Upper lobe of left lung (tissue), 6 donors: Measurements from ENCODE around the gene DUSP6. TPM values are rescaled to one million over a fixed set of nuclear protein-coding genes. Genes with fewer than 3 reads are reported as not detected.

Experiments used
- ATAC-seq, 2 donors: fragments of 200-7000 bp; cut with Tn5 transposase; one replicate each; pipeline ENCODE4 v1.9.1; 2022; ENCODE audit warnings: mild to moderate bottlenecking in 2 of 2, moderate library complexity in 2 of 2; ENCODE audit not compliant: low FRiP score in 2 of 2
- DNase-seq, 2 donors: peaks; one replicate each; pipeline ENCODE4 v3.0.0-alpha.2; 2019 to 2020
- H3K27ac ChIP-seq, 4 donors: fragments of 200-600 bp; sonication (generic); one replicate each; pipeline ENCODE4 v1.5.1; 2016 to 2019
- H3K27me3 ChIP-seq, 4 donors: fragments of 200-600 bp; sonication (generic); one replicate each; pipeline ENCODE4 v1.5.1; 2017 to 2019
- H3K36me3 ChIP-seq, 4 donors: fragments of 200-600 bp; sonication (generic); one replicate each; pipeline ENCODE4 v1.5.1; 2016 to 2019
- H3K4me1 ChIP-seq, 4 donors: fragments of 200-600 bp; sonication (generic); one replicate each; pipeline ENCODE4 v1.5.1; 2018 to 2019
- H3K4me3 ChIP-seq, 4 donors: fragments of 200-600 bp; sonication (generic); one replicate each; pipeline ENCODE4 v1.5.1; 2017 to 2019; ENCODE audit warnings: mild to moderate bottlenecking in 2 of 4, moderate library complexity in 1 of 4
- H3K9me3 ChIP-seq, 4 donors: fragments of 200-600 bp; sonication (generic); one replicate each; pipeline ENCODE4 v1.5.1; 2018 to 2019
- CTCF ChIP-seq, 6 experiments: fragments of 450-650 bp in 4 of 6; fragments of 200-600 bp in 2 of 6; sonication (generic) in 2 of 6; IDR thresholded peaks; one replicate each; pipeline ENCODE4 v1.5.1; 2016 to 2019; ENCODE audit warnings: antibody characterized with exemption in 6 of 6
- EP300 ChIP-seq, 4 donors: sonication (generic); formaldehyde crosslinking; IDR thresholded peaks; one replicate each; pipeline ENCODE4 v1.5.1; 2017; ENCODE audit warnings: antibody characterized with exemption in 4 of 4, control low read depth in 2 of 4
- POLR2A ChIP-seq, 4 donors: fragments of 450-650 bp; IDR thresholded peaks; one replicate each; pipeline ENCODE4 v1.5.1; 2016 to 2017; ENCODE audit warnings: antibody characterized with exemption in 4 of 4, mild to moderate bottlenecking in 2 of 4
- POLR2AphosphoS5 ChIP-seq, 2 donors: sonication (generic); formaldehyde crosslinking; IDR thresholded peaks; one replicate each; pipeline ENCODE4 v1.5.1; 2017; ENCODE audit warnings: antibody characterized with exemption in 2 of 2
- WGBS, 2 donors: methylation state at CpG; one replicate each; pipeline ENCODE4 v1.1.5; 2017 to 2018; 5-methylcytosine and 5-hydroxymethylcytosine counted together
- small RNA-seq, 4 donors: library from RNA; depleted of rRNA; stranded (forward); fragments of <200 nt; gene quantifications; one replicate each; pipeline ENCODE3, GENCODE V24; 2016
- total RNA-seq, 6 donors: library from RNA; depleted of rRNA in 4 of 6; stranded (reverse); fragments of >200 nt in 4 of 6; gene quantifications; one replicate each; pipeline versions ENCODE4 v1.1.0 to v1.2.1, GENCODE V29; 2016 to 2021
- donor health status: DM: no; HTN: no; CAD: no; lungs with moderate emphysema.
- donor health status: DM: no; HTN: yes; CAD: no; lungs with severe emphysema.

DUSP6 gene
- total RNA-seq, 6 donors from 2014 or later: 18.4 to 236 (median 86.0) TPM

GRCh38 chr12:89305373-89305772 is 46.9 kb downstream of the DUSP6 start:
- WGBS, 2 donors: 53 to 69% methylated on average over 1 of the region's 1 CpG
- no peak for DNase-seq
- Histone ChIP-seq H3K4me3 (no peak overlapping the region), H3K4me1 (peaks cover 0 to 2% (median 0%) of the 10 kb centered on the region in 4 donors), H3K27me3 (no peaks in the 10 kb centered on the region), H3K27ac (no peak overlapping the region), H3K36me3 (no peaks in the 10 kb centered on the region), H3K9me3 (no peaks in the 10 kb centered on the region)
- no peak for ATAC-seq
- no peak for TF ChIP-seq CTCF (IDR thresholded peaks at IDR 0.05)
- TF ChIP-seq POLR2A (IDR thresholded peaks at IDR 0.05): no peak
- no peak for TF ChIP-seq EP300 (IDR thresholded peaks at IDR 0.05)
- no peak for TF ChIP-seq POLR2AphosphoS5 (IDR thresholded peaks at IDR 0.05)

- Histone ChIP-seq H3K27ac (no peak overlapping the region), H3K4me1 (no peaks in the 10 kb centered on the region), H3K36me3 (no peaks in the 10 kb centered on the region), H3K27me3 (no peaks in the 10 kb centered on the region), H3K9me3 (no peaks in the 10 kb centered on the region), H3K4me3 (no peak overlapping the region)
- WGBS, 2 donors: 47 to 65% methylated on average over 2 of the region's 2 CpGs
- TF ChIP-seq EP300 (IDR thresholded peaks at IDR 0.05) (no peak), POLR2A (IDR thresholded peaks at IDR 0.05) (no peak), POLR2AphosphoS5 (IDR thresholded peaks at IDR 0.05) (no peak)
- no peak for ATAC-seq
- DNase-seq: no peak
Observed at GRCh38 chr12:89299931-89300330, 52.4 kb downstream of the DUSP6 start.

GRCh38 chr12:89299417-89299816 is 52.9 kb downstream of the DUSP6 start:
- no peaks in the 10 kb centered on the region for H3K27me3 ChIP-seq
- TF ChIP-seq CTCF (IDR thresholded peaks at IDR 0.05): no peak
- TF ChIP-seq EP300 (IDR thresholded peaks at IDR 0.05): no peak
- no peak for TF ChIP-seq POLR2AphosphoS5 (IDR thresholded peaks at IDR 0.05)
- TF ChIP-seq POLR2A (IDR thresholded peaks at IDR 0.05): no peak
- no peak for ATAC-seq

More at GRCh38 chr12:89299417-89299816, 52.9 kb downstream of the DUSP6 start:
- DNase-seq: no peak
- no peak overlapping the region for H3K27ac ChIP-seq
- H3K4me3 ChIP-seq: no peak overlapping the region
- no peaks in the 10 kb centered on the region for H3K36me3 ChIP-seq
- no peaks in the 10 kb centered on the region for H3K9me3 ChIP-seq
- no peaks in the 10 kb centered on the region for H3K4me1 ChIP-seq

Small RNAs within 50 kb of the gene (small RNA-seq; reads per million reads assigned to genes)
- 0 reads per million in 4 donors for gene MRPS6P4

Other genes with a start within 250 kb of the DUSP6 start
- gene GALNT4, start 172.3 kb upstream of the DUSP6 start, total RNA-seq: 10 to 100 TPM in 2 of 6 donors, 1 to 10 TPM in 4; 2.4 to 13.5 (median 7.9) TPM
- gene POC1B, start 173.5 kb upstream of the DUSP6 start, total RNA-seq: 10 to 100 TPM; 13.9 to 34.4 (median 21.0) TPM